Thyroid gland (tissue), 4 donors: ENCODE results near the gene ARHGAP4.

Source experiments
- CTCF ChIP-seq, 6 experiments: fragments of 200-600 bp in 3 of 6; fragments of 450-650 bp in 3 of 6; sonication (generic) in 3 of 6; IDR thresholded peaks; one replicate each; pipeline ENCODE4 v1.5.1; 2016 to 2019; ENCODE audit warnings: antibody characterized with exemption in 6 of 6, mild to moderate bottlenecking in 2 of 6, inconsistent platforms in 1 of 6, moderate library complexity in 1 of 6
- POLR2A ChIP-seq, 2 donors: fragments of 450-650 bp; IDR thresholded peaks; one replicate each; pipeline ENCODE4 v1.6.1; 2017; ENCODE audit warnings: antibody characterized with exemption in 2 of 2, mild to moderate bottlenecking in 2 of 2, moderate library complexity in 1 of 2

- TF ChIP-seq CTCF (IDR thresholded peaks at IDR 0.05), result no peak
- no peak for TF ChIP-seq POLR2A (IDR thresholded peaks at IDR 0.05)
These were observed 26.4 kb upstream of the ARHGAP4 start for GRCh38 chrX:153952373-153953026.
